SH-SY5Y (cell line): ENCODE measurements around the gene SLC23A2.

Source experiments
- GATA2 ChIP-seq: IDR thresholded peaks from 2 replicates; pipeline ENCODE4 v1.6.1; 2011; ENCODE audit warnings: mild to moderate bottlenecking, low read depth, low read length
- GATA3 ChIP-seq: IDR thresholded peaks from 2 replicates; pipeline ENCODE4 v1.6.1; 2011; ENCODE audit warnings: low read depth, mild to moderate bottlenecking, low read length, moderate library complexity

DNA sequence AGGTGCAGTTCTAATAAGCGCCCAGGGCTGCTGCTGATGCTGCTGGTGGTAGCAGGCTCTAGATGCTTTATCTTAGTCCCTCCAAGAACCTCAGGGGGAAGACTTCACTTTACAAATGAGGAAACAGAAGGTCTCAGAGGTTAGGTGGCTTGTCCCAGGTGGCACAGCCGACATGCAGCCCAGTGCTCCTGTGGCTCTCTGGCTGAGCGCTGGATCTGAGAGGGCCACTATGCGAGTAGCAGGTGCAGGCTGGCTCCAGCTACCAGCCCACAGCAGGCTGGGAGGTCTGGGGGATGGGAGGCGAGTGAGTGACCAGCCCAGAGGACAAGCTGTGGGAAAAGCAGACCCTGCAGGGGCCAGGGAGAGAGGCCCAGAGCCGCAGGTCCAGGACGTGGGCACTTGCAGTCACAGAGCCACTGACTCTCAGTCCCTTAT, 188.7 kb downstream of the SLC23A2 start:
- TF ChIP-seq GATA3: no peak
- no peak for TF ChIP-seq GATA2
